K562 (cell line): ENCODE results near the gene CRKL. TPM values are rescaled to one million over a fixed set of nuclear protein-coding genes. Genes with fewer than 3 reads are reported as not detected.

Experiments
- FOXK1 ChIP-seq: sonication (generic); formaldehyde crosslinking; IDR thresholded peaks from 2 replicates; pipeline ENCODE4 v1.8.0; 2022; ENCODE audit warnings: missing genetic modification reagents, mild to moderate bottlenecking, borderline replicate concordance
- KAT7 ChIP-seq: sonication (generic); formaldehyde crosslinking; IDR thresholded peaks from 2 replicates; pipeline ENCODE4 v1.8.0; 2022; ENCODE audit warnings: missing genetic modification reagents, mild to moderate bottlenecking, borderline replicate concordance
- MBD2 ChIP-seq: sonication (generic); IDR thresholded peaks from 2 replicates; pipeline ENCODE4 v1.6.1; 2016; ENCODE audit warnings: low read depth, borderline replicate concordance
- NFIX ChIP-seq: fragments of 250-450 bp; sonication (Bioruptor Pico); IDR thresholded peaks from 2 replicates; pipeline ENCODE4 v1.4.0; 2020; ENCODE audit warnings: low read depth, mild to moderate bottlenecking, moderate library complexity
- PTBP1 ChIP-seq: fragments of 200-400 bp; formaldehyde crosslinking; IDR thresholded peaks from 2 replicates; pipeline ENCODE4 v1.6.1; 2017; ENCODE audit warnings: low read depth, low read length
- PTRF ChIP-seq: fragments of 450-650 bp; IDR thresholded peaks from 2 replicates; pipeline ENCODE4 v1.6.1; 2016; ENCODE audit warnings: mild to moderate bottlenecking, missing genetic modification characterization, missing compliant biosample characterization
- RAD51 ChIP-seq: fragments of 450-650 bp; IDR thresholded peaks from 2 replicates; pipeline ENCODE4 v1.7.1; 2016; ENCODE audit warnings: low read depth, mild to moderate bottlenecking, borderline replicate concordance
- RBFOX2 ChIP-seq: fragments of 200-400 bp; formaldehyde crosslinking; IDR thresholded peaks from 2 replicates; pipeline ENCODE4 v1.6.1; 2017; ENCODE audit warnings: low read depth, mild to moderate bottlenecking, low read length, moderate library complexity
- SMAD2 ChIP-seq: fragments of 150-350 bp; IDR thresholded peaks from 2 replicates; pipeline ENCODE4 v1.6.1; 2014; ENCODE audit warnings: low read depth, mild to moderate bottlenecking, low read length
- SNRNP70 ChIP-seq: fragments of 200-400 bp; formaldehyde crosslinking; optimal IDR thresholded peaks from 2 replicates; pipeline ENCODE3; 2017; ENCODE audit warnings: low read depth, low read length
- SRSF9 ChIP-seq: fragments of 200-400 bp; formaldehyde crosslinking; IDR thresholded peaks from 2 replicates; pipeline ENCODE4 v1.6.1; 2017; ENCODE audit warnings: low read depth, low read length, borderline replicate concordance
- TCFL5 ChIP-seq: fragments of 250-450 bp; sonication (Bioruptor Pico); conservative IDR thresholded peaks from 2 replicates; pipeline ENCODE4 v1.6.1; 2021; ENCODE audit warnings: mild to moderate bottlenecking, moderate library complexity, matching md5 sums
- ZBED1 ChIP-seq: IDR thresholded peaks from 2 replicates; pipeline ENCODE4 v1.6.1; 2014
- ZBTB17 ChIP-seq: fragments of 450-650 bp; formaldehyde crosslinking; IDR thresholded peaks from 2 replicates; pipeline ENCODE4 v1.4.0; 2020; ENCODE audit warnings: mild to moderate bottlenecking
- ZNF324 ChIP-seq: fragments of 250-450 bp; sonication (Bioruptor Pico); IDR thresholded peaks from 2 replicates; pipeline ENCODE4 v1.4.0; 2020; ENCODE audit warnings: mild to moderate bottlenecking
- ZNF707 ChIP-seq: fragments of 250-450 bp; sonication (Bioruptor Pico); conservative IDR thresholded peaks from 2 replicates; pipeline ENCODE4 v1.8.0; 2022; ENCODE audit warnings: inconsistent platforms, mild to moderate bottlenecking, moderate library complexity
- ZSCAN29 ChIP-seq: fragments of 450-650 bp; IDR thresholded peaks from 2 replicates; pipeline ENCODE4 v1.6.1; 2017
- polyA plus RNA-seq, 8 experiments: library from polyadenylated mRNA; depleted of rRNA in 4 of 8; stranded (reverse) in 5 of 8; unstranded in 3 of 8; fragments of >200 nt; fragmentation: Nextera tagmentation in 2 of 8; fragmentation: Illumina TruSeq in 1 of 8; extraction: Ambion mirVana in 2 of 8; extraction: Trizol in 1 of 8; gene quantifications; 2 replicates each; pipeline versions ENCODE4 v1.2.1 to v1.2.3, GENCODE V29; 2011 to 2014; ENCODE audit warnings: inconsistent platforms in 1 of 8, missing spikeins in 1 of 8
- total RNA-seq, 7 experiments: library from RNA; depleted of rRNA in 6 of 7; stranded (reverse); fragments of >200 nt in 6 of 7; fragmentation: Illumina TruSeq in 2 of 7; extraction: Trizol in 2 of 7; gene quantifications; 2 replicates each; pipeline versions ENCODE4 v1.2.1 to v1.2.3, GENCODE V29; 2011 to 2021; ENCODE audit warnings: low replicate concordance in 1 of 7
- TF ChIP-seq, protein P1 (sequence below): fragments of 250-450 bp; sonication (Bioruptor Pico); IDR thresholded peaks from 2 replicates; pipeline ENCODE4 v1.4.0; 2020; ENCODE audit warnings: mild to moderate bottlenecking
- TF ChIP-seq, protein P2 (sequence below): fragments of 450-650 bp; formaldehyde crosslinking; IDR thresholded peaks from 2 replicates; pipeline ENCODE4 v1.4.0; 2022; ENCODE audit warnings: mild to moderate bottlenecking, moderate library complexity
- TF ChIP-seq, protein P3 (sequence below): sonication (generic); formaldehyde crosslinking; IDR thresholded peaks from 2 replicates; pipeline ENCODE4 v1.8.0; 2022; ENCODE audit warnings: missing genetic modification reagents, mild to moderate bottlenecking, borderline replicate concordance
- TF ChIP-seq, protein P4 (sequence below): fragments of 150-350 bp; IDR thresholded peaks from 2 replicates; pipeline ENCODE4 v1.6.1; 2014; ENCODE audit warnings: low read depth, mild to moderate bottlenecking, low read length, borderline replicate concordance

The CRKL gene
- total and polyA plus RNA-seq, 9 of the 15 experiments (the other 6 are each of a cell fraction or from before 2014, with no cell fraction given) = 100 to 263 (median 124) TPM

DNA sequence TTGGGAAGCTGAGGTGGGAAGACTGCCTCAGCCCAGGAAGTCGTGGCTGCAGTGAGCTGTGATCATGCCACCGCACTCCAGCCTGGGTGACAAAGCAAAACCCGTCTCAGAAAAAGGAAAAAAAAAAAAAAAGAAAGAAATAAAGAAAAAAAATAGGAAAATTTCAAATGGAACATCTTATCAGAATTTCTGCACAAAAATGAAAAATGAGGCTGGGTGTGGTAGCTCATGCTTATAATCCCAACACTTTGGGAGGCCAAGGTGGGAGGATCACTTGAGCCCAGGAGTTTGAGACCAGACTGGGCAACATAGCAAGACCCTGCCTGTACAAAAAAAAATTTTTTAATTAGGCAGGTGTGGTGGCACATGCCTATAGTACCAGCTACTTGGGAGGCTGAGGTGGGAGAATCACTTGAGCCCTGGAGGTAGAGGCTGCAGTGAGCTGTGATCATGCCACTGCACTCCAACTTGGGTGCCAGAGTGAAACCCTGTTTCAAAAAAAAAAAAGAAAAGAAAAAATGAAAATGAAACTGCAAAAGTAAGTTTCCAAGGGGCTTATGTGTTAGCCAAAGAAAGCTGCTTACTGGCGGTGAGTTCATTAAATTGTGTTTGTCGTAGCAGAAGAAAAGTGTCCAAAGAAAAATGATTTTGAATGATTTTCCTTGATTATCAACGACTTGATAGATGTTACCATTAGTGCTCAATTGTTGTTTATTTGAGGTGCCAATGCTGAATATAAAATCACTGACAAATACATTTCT lies 7.5 kb upstream of the CRKL start (continued):
- TF ChIP-seq NFIX (CRISPR knock-in tag) (no peak), RBFOX2 (no peak), ZSCAN29 (no peak), FOXK1 (CRISPR knock-in tag) (0 out of 2 replicates have a peak, but pooled peaks have one; percentile 49), ZBTB17 (CRISPR knock-in tag) (no peak), RAD51 (no peak), SMAD2 (no peak), PTBP1 (peak; percentile 74; the same call in 1 of the 2 replicates), TCFL5 (CRISPR knock-in tag) (no peak), ZNF707 (no peak), SNRNP70 (peak; percentile 51), KAT7 (no peak), PTRF (tag) (no peak), ZBED1 (no peak), SRSF9 (no peak), MBD2 (no peak), ZNF324 (CRISPR knock-in tag) (no peak)
- TF ChIP-seq, protein P1, sequence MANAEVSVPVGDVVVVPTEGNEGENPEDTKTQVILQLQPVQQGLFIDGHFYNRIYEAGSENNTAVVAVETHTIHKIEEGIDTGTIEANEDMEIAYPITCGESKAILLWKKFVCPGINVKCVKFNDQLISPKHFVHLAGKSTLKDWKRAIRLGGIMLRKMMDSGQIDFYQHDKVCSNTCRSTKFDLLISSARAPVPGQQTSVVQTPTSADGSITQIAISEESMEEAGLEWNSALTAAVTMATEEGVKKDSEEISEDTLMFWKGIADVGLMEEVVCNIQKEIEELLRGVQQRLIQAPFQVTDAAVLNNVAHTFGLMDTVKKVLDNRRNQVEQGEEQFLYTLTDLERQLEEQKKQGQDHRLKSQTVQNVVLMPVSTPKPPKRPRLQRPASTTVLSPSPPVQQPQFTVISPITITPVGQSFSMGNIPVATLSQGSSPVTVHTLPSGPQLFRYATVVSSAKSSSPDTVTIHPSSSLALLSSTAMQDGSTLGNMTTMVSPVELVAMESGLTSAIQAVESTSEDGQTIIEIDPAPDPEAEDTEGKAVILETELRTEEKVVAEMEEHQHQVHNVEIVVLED (CRISPR knock-in tag) = no peak
- TF ChIP-seq, protein P2, sequence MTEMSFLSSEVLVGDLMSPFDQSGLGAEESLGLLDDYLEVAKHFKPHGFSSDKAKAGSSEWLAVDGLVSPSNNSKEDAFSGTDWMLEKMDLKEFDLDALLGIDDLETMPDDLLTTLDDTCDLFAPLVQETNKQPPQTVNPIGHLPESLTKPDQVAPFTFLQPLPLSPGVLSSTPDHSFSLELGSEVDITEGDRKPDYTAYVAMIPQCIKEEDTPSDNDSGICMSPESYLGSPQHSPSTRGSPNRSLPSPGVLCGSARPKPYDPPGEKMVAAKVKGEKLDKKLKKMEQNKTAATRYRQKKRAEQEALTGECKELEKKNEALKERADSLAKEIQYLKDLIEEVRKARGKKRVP = no peak
- TF ChIP-seq, protein P3, sequence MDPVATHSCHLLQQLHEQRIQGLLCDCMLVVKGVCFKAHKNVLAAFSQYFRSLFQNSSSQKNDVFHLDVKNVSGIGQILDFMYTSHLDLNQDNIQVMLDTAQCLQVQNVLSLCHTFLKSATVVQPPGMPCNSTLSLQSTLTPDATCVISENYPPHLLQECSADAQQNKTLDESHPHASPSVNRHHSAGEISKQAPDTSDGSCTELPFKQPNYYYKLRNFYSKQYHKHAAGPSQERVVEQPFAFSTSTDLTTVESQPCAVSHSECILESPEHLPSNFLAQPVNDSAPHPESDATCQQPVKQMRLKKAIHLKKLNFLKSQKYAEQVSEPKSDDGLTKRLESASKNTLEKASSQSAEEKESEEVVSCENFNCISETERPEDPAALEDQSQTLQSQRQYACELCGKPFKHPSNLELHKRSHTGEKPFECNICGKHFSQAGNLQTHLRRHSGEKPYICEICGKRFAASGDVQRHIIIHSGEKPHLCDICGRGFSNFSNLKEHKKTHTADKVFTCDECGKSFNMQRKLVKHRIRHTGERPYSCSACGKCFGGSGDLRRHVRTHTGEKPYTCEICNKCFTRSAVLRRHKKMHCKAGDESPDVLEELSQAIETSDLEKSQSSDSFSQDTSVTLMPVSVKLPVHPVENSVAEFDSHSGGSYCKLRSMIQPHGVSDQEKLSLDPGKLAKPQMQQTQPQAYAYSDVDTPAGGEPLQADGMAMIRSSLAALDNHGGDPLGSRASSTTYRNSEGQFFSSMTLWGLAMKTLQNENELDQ = peak; percentile 56; the same call in 1 of the 2 replicates
- TF ChIP-seq, protein P4, sequence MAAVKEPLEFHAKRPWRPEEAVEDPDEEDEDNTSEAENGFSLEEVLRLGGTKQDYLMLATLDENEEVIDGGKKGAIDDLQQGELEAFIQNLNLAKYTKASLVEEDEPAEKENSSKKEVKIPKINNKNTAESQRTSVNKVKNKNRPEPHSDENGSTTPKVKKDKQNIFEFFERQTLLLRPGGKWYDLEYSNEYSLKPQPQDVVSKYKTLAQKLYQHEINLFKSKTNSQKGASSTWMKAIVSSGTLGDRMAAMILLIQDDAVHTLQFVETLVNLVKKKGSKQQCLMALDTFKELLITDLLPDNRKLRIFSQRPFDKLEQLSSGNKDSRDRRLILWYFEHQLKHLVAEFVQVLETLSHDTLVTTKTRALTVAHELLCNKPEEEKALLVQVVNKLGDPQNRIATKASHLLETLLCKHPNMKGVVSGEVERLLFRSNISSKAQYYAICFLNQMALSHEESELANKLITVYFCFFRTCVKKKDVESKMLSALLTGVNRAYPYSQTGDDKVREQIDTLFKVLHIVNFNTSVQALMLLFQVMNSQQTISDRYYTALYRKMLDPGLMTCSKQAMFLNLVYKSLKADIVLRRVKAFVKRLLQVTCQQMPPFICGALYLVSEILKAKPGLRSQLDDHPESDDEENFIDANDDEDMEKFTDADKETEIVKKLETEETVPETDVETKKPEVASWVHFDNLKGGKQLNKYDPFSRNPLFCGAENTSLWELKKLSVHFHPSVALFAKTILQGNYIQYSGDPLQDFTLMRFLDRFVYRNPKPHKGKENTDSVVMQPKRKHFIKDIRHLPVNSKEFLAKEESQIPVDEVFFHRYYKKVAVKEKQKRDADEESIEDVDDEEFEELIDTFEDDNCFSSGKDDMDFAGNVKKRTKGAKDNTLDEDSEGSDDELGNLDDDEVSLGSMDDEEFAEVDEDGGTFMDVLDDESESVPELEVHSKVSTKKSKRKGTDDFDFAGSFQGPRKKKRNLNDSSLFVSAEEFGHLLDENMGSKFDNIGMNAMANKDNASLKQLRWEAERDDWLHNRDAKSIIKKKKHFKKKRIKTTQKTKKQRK = no peak
